ENCODE data around the gene PDE7B.

Gene PDE7B

GRCh38 chr6:136180704-136181511 is 329.4 kb downstream of the PDE7B start:
- no peak overlapping the region for H2AFZ ChIP-seq (ENCODE audit: low read length)
- TF ChIP-seq CTCF (conservative IDR thresholded peaks at IDR 0.05; ENCODE audit: low read length) (no peak), EZH2phosphoT487 (IDR thresholded peaks at IDR 0.05; ENCODE audit: borderline replicate concordance) (no peak)
- no peak overlapping the region for H3K4me2 ChIP-seq (ENCODE audit: low read depth, low read length, poor library complexity, severe bottlenecking)
- no peaks in the 10 kb centered on the region for H3K4me1 ChIP-seq (ENCODE audit: insufficient read depth, low read length, poor library complexity, severe bottlenecking)
- no peaks in the 10 kb centered on the region for H3K36me3 ChIP-seq (ENCODE audit: insufficient read depth, low read length)
- H3K79me2 ChIP-seq (ENCODE audit: insufficient read depth, low read length) = no peaks in the 10 kb centered on the region
- no peaks in the 10 kb centered on the region for H3K27me3 ChIP-seq (ENCODE audit: insufficient read depth, low read length, poor library complexity, severe bottlenecking)
- H4K20me1 ChIP-seq (ENCODE audit: insufficient read depth, low read length, poor library complexity, severe bottlenecking) = no peaks in the 10 kb centered on the region
- no peaks in the 10 kb centered on the region for H3K9me3 ChIP-seq (ENCODE audit: insufficient read depth, low read depth, low read length)
- H3K9ac ChIP-seq (ENCODE audit: low read depth, low read length, poor library complexity, severe bottlenecking) = no peak overlapping the region
- no peaks in the 10 kb centered on the region for H3F3A ChIP-seq (ENCODE audit: low read depth)
- no peak overlapping the region for H3K4me3 ChIP-seq (ENCODE audit: low read length, poor library complexity, severe bottlenecking)
- H3K9me2 ChIP-seq (replicated peaks; ENCODE audit: low read depth, low read length) = no peaks in the 10 kb centered on the region

- Histone ChIP-seq H3K9me3 (ENCODE audit: insufficient read depth, low read depth, low read length) (no peaks in the 10 kb centered on the region), H3K79me2 (ENCODE audit: insufficient read depth, low read length) (no peaks in the 10 kb centered on the region), H3K9me2 (replicated peaks; ENCODE audit: low read depth, low read length) (no peaks in the 10 kb centered on the region), H3K27me3 (ENCODE audit: insufficient read depth, low read length, poor library complexity, severe bottlenecking) (no peaks in the 10 kb centered on the region), H3K4me3 (ENCODE audit: low read length, poor library complexity, severe bottlenecking) (no peak overlapping the region), H4K20me1 (ENCODE audit: insufficient read depth, low read length, poor library complexity, severe bottlenecking) (no peaks in the 10 kb centered on the region), H3K36me3 (ENCODE audit: insufficient read depth, low read length) (no peaks in the 10 kb centered on the region), H3K9ac (ENCODE audit: low read depth, low read length, poor library complexity, severe bottlenecking) (no peak overlapping the region), H3K4me2 (ENCODE audit: low read depth, low read length, poor library complexity, severe bottlenecking) (no peak overlapping the region), H2AFZ (ENCODE audit: low read length) (no peak overlapping the region), H3F3A (ENCODE audit: low read depth) (no peaks in the 10 kb centered on the region), H3K4me1 (ENCODE audit: insufficient read depth, low read length, poor library complexity, severe bottlenecking) (no peaks in the 10 kb centered on the region)
- no peak for TF ChIP-seq EZH2phosphoT487 (IDR thresholded peaks at IDR 0.05; ENCODE audit: borderline replicate concordance)
Observed at GRCh38 chr6:136181512-136181833, 330.0 kb downstream of the PDE7B start.

- Histone ChIP-seq H3K4me1 (ENCODE audit: insufficient read depth, low read length, poor library complexity, severe bottlenecking) (no peaks in the 10 kb centered on the region), H4K20me1 (ENCODE audit: insufficient read depth, low read length, poor library complexity, severe bottlenecking) (no peaks in the 10 kb centered on the region), H3K9me3 (ENCODE audit: insufficient read depth, low read depth, low read length) (no peaks in the 10 kb centered on the region), H3K4me2 (ENCODE audit: low read depth, low read length, poor library complexity, severe bottlenecking) (no peak overlapping the region), H3K27me3 (ENCODE audit: insufficient read depth, low read length, poor library complexity, severe bottlenecking) (peaks cover 1% of the 10 kb centered on the region), H3K36me3 (ENCODE audit: insufficient read depth, low read length) (no peaks in the 10 kb centered on the region), H2AFZ (ENCODE audit: low read length) (no peak overlapping the region), H3K4me3 (ENCODE audit: low read length, poor library complexity, severe bottlenecking) (no peak overlapping the region), H3K9ac (ENCODE audit: low read depth, low read length, poor library complexity, severe bottlenecking) (no peak overlapping the region), H3F3A (ENCODE audit: low read depth) (no peaks in the 10 kb centered on the region), H3K9me2 (replicated peaks; ENCODE audit: low read depth, low read length) (no peaks in the 10 kb centered on the region), H3K79me2 (ENCODE audit: insufficient read depth, low read length) (no peaks in the 10 kb centered on the region)
- TF ChIP-seq CTCF (conservative IDR thresholded peaks at IDR 0.05; ENCODE audit: low read length) (no peak), EZH2phosphoT487 (IDR thresholded peaks at IDR 0.05; ENCODE audit: borderline replicate concordance) (no peak)
Observed at GRCh38 chr6:136181861-136182260, 330.4 kb downstream of the PDE7B start.

- no peaks in the 10 kb centered on the region for H3F3A ChIP-seq (ENCODE audit: low read depth)
- TF ChIP-seq EZH2phosphoT487 (IDR thresholded peaks at IDR 0.05; ENCODE audit: borderline replicate concordance) (no peak), CTCF (conservative IDR thresholded peaks at IDR 0.05; ENCODE audit: low read length) (no peak)
- H3K4me2 ChIP-seq (ENCODE audit: low read depth, low read length, poor library complexity, severe bottlenecking) = no peak overlapping the region
Observed at GRCh38 chr6:136184738-136185137, 333.2 kb downstream of the PDE7B start.

More at GRCh38 chr6:136184738-136185137, 333.2 kb downstream of the PDE7B start:
- no peak overlapping the region for H3K4me3 ChIP-seq (ENCODE audit: low read length, poor library complexity, severe bottlenecking)
- H2AFZ ChIP-seq (ENCODE audit: low read length) = no peak overlapping the region
- H3K9ac ChIP-seq (ENCODE audit: low read depth, low read length, poor library complexity, severe bottlenecking) = no peak overlapping the region
- H3K36me3 ChIP-seq (ENCODE audit: insufficient read depth, low read length) = no peaks in the 10 kb centered on the region
- no peaks in the 10 kb centered on the region for H4K20me1 ChIP-seq (ENCODE audit: insufficient read depth, low read length, poor library complexity, severe bottlenecking)
- peaks cover 7% of the 10 kb centered on the region for H3K27me3 ChIP-seq (ENCODE audit: insufficient read depth, low read length, poor library complexity, severe bottlenecking)
- no peaks in the 10 kb centered on the region for H3K79me2 ChIP-seq (ENCODE audit: insufficient read depth, low read length)
- no peaks in the 10 kb centered on the region for H3K9me3 ChIP-seq (ENCODE audit: insufficient read depth, low read depth, low read length)
- no peaks in the 10 kb centered on the region for H3K4me1 ChIP-seq (ENCODE audit: insufficient read depth, low read length, poor library complexity, severe bottlenecking)
- no peaks in the 10 kb centered on the region for H3K9me2 ChIP-seq (replicated peaks; ENCODE audit: low read depth, low read length)
